Ovary (tissue), 9 donors: ENCODE results near the gene SELENOF. TPM values are rescaled to one million over a fixed set of nuclear protein-coding genes. Genes with fewer than 3 reads are reported as not detected.

Experiments used
- DNase-seq, 5 donors: peaks; one replicate each; pipeline ENCODE4 v3.0.0-alpha.2; 2019 to 2020
- H3K27ac ChIP-seq, 2 donors: fragments of 200-600 bp; one replicate each; pipeline versions ENCODE4 v1.5.1 to v1.8.0; 2019 to 2022
- H3K27me3 ChIP-seq: fragments of 200-600 bp; one replicate; pipeline ENCODE4 v1.8.0; 2022
- H3K36me3 ChIP-seq: fragments of 200-600 bp; sonication (generic); one replicate; pipeline ENCODE4 v1.5.1; 2019
- H3K4me1 ChIP-seq: one replicate; pipeline ENCODE4 v1.8.1; 2013; ENCODE audit warnings: mild to moderate bottlenecking, moderate library complexity; ENCODE audit not compliant: insufficient read depth
- H3K4me3 ChIP-seq: fragments of 200-600 bp; sonication (generic); one replicate; pipeline ENCODE4 v1.5.1; 2017
- H3K9me3 ChIP-seq, 2 donors: fragments of 200-600 bp in 1 of 2; sonication (generic) in 1 of 2; one replicate each; pipeline versions ENCODE4 v1.5.1 to v1.8.1; 2013 to 2019; ENCODE audit warnings: mild to moderate bottlenecking in 1 of 2, moderate library complexity in 1 of 2
- CTCF ChIP-seq, 3 donors: fragments of 450-650 bp in 2 of 3; fragments of 200-600 bp in 1 of 3; IDR thresholded peaks; one replicate each; pipeline versions ENCODE4 v1.5.1 to v1.8.0; 2016 to 2022; ENCODE audit warnings: antibody characterized with exemption in 3 of 3, mild to moderate bottlenecking in 1 of 3
- EP300 ChIP-seq: sonication (generic); formaldehyde crosslinking; IDR thresholded peaks from one replicate; pipeline ENCODE4 v1.6.1; 2017; ENCODE audit warnings: antibody characterized with exemption
- POLR2A ChIP-seq: fragments of 450-650 bp; IDR thresholded peaks from one replicate; pipeline ENCODE4 v1.6.1; 2017; ENCODE audit warnings: antibody characterized with exemption, mild to moderate bottlenecking, moderate library complexity
- WGBS, 3 donors: extraction: QIAGEN DNeasy Blood & Tissue Kit in 1 of 3; methylation state at CpG; one replicate each; pipeline versions ENCODE4 v1.1.5 to v1.1.7; 2013 to 2017; 5-methylcytosine and 5-hydroxymethylcytosine counted together
- intact Hi-C, 4 donors: fragments of 100-400 bp; cut with DNase I; formaldehyde crosslinking; loops; one replicate each; pipeline versions ENCODE4 v1.11.0 to v1.15.1; 2022 to 2023
- polyA plus RNA-seq, 2 donors: library from polyadenylated mRNA; stranded (reverse); fragments of 200-250 nt in 1 of 2; fragments of 350-450 nt in 1 of 2; fragmentation: Illumina TruSeq in 1 of 2; extraction: RNeasy Lipid Tissue Mini Kit (QIAGEN cat#74804) in 1 of 2; gene quantifications; one replicate each; pipeline ENCODE4 v1.2.3, GENCODE V29; 2013 to 2014
- total RNA-seq, 7 donors: library from RNA; depleted of rRNA in 2 of 7; stranded (reverse); fragments of >200 nt in 2 of 7; fragmentation: NEBNext Ultra II Directional in 3 of 7; extraction: Animal tissue kit (Norgen Biotek cat#: 25700) in 3 of 7; gene quantifications; one replicate each; pipeline versions ENCODE4 v1.1.0 to v1.2.4, GENCODE V29; 2016 to 2023
- donor health status: DM: no; HTN: no; CAD: no; lungs with moderate emphysema.
- donor health status: DM: no; HTN: no; CAD: no.
- donor health status: Bipolar disorder and iron deficiency.
- donor health status: DM: yes; HTN: yes; CAD: no.
- donor health status: DM: no; HTN: no; CAD: no.
- donor health status: DM: yes; HTN: yes; CAD: no.

SELENOF gene
- total and polyA plus RNA-seq, 9 donors = 122 to 294 (median 167) TPM

GRCh38 chr1:86948212-86948611, 34.3 kb upstream of the SELENOF start:
- 42 to 49% (median 42%) methylated on average over 5 of the region's 5 CpGs for WGBS, 3 donors
- no peak overlapping the region for H3K4me3 ChIP-seq
- H3K27ac ChIP-seq = no peak overlapping the region
- no peaks in the 10 kb centered on the region for H3K36me3 ChIP-seq
- H3K9me3 ChIP-seq = no peaks in the 10 kb centered on the region
- H3K27me3 ChIP-seq = no peaks in the 10 kb centered on the region
- peak in 2 of 5 donors; percentile 24 to 29 for DNase-seq
- H3K4me1 ChIP-seq = peaks cover 3% of the 10 kb centered on the region
- TF ChIP-seq POLR2A (no peak), CTCF (IDR thresholded peaks at IDR 0.05) (no peak), EP300 (no peak)
- intact Hi-C loops = no loop called here

GRCh38 chr1:86942743-86943142, 28.8 kb upstream of the SELENOF start:
- Histone ChIP-seq H3K27ac (no peak overlapping the region), H3K4me3 (no peak overlapping the region), H3K4me1 (peaks cover 3% of the 10 kb centered on the region), H3K36me3 (no peaks in the 10 kb centered on the region), H3K27me3 (no peaks in the 10 kb centered on the region), H3K9me3 (no peaks in the 10 kb centered on the region)
- TF ChIP-seq CTCF (IDR thresholded peaks at IDR 0.05) (no peak), EP300 (no peak), POLR2A (no peak)
- intact Hi-C loops = no loop called here
- DNase-seq = no peak

- Histone ChIP-seq H3K4me1 (peaks cover 2% of the 10 kb centered on the region), H3K9me3 (no peaks in the 10 kb centered on the region), H3K27me3 (no peaks in the 10 kb centered on the region), H3K36me3 (no peaks in the 10 kb centered on the region), H3K27ac (no peak overlapping the region), H3K4me3 (no peak overlapping the region)
- no peak for DNase-seq
- intact Hi-C loops = no loop called here
- WGBS, 3 donors = 15 to 53% (median 36%) methylated on average over 1 of the region's 1 CpG
- no peak for TF ChIP-seq EP300
- no peak for TF ChIP-seq CTCF (IDR thresholded peaks at IDR 0.05)
- TF ChIP-seq POLR2A = no peak
These were observed 28.1 kb upstream of the SELENOF start for GRCh38 chr1:86942042-86942441.

GRCh38 chr1:86940599-86940998, 26.7 kb upstream of the SELENOF start:
- no peak overlapping the region for H3K27ac ChIP-seq
- H3K4me1 ChIP-seq = no peaks in the 10 kb centered on the region
- DNase-seq = no peak
- no peak overlapping the region for H3K4me3 ChIP-seq
- no peak for TF ChIP-seq POLR2A
- TF ChIP-seq CTCF (IDR thresholded peaks at IDR 0.05) = no peak
- no peak for TF ChIP-seq EP300
- no peaks in the 10 kb centered on the region for H3K27me3 ChIP-seq
- WGBS, 3 donors = 97 to 98% (median 98%) methylated on average over 2 of the region's 2 CpGs
- intact Hi-C loops = no loop called here
- H3K36me3 ChIP-seq = no peaks in the 10 kb centered on the region
- no peaks in the 10 kb centered on the region for H3K9me3 ChIP-seq

GRCh38 chr1:86939406-86939805, 25.5 kb upstream of the SELENOF start:
- TF ChIP-seq CTCF (IDR thresholded peaks at IDR 0.05) = no peak
- no peak for TF ChIP-seq POLR2A
- no peak for TF ChIP-seq EP300
- H3K36me3 ChIP-seq = no peaks in the 10 kb centered on the region
- 91 to 93% (median 91%) methylated on average over 3 of the region's 3 CpGs for WGBS, 3 donors
- no peaks in the 10 kb centered on the region for H3K27me3 ChIP-seq
- no peak overlapping the region for H3K27ac ChIP-seq
- no peak for DNase-seq
- H3K4me1 ChIP-seq = peaks cover 1% of the 10 kb centered on the region
- intact Hi-C loops = no loop called here
- H3K4me3 ChIP-seq = no peak overlapping the region
- no peaks in the 10 kb centered on the region for H3K9me3 ChIP-seq
